ENCODE data around the gene ELOB.
"Not testable (repeated sequence)": the region's sequence is repeated elsewhere in the genome, so short reads cannot be mapped to it uniquely, and the experiment has no call there.

Gene ELOB

DNA sequence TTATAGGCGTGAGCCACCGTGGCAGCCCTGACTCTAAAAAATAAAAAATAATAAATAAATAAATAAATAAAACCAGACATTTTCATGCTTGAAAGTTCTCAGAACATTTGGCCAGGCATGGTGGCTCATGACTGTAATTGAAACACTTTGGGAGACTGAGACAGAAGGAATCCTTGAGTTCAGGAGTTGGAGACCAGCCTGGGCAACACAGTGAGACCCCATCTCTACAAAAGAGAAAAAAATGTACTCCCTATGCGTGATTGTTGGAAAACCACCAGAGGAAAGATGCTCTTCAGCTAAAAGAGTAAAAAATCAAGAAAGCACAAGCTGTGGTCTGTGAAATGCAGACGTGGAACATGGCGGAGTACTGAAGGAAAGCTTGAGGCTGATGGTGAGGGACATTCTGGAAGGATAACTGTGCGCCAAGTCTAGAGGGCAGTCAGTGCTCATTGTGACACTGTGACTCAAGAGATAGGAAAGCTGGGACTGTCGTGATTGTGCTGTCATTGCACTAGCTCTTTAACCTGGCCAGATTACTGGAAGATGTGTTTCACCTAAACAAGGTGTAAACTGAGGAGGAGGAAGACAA, 52.9 kb downstream of the ELOB start:
- Histone ChIP-seq H3K36me3 (ENCODE audit: insufficient read depth) (no peaks in the 10 kb centered on the region), H3K9ac (no peak overlapping the region), H3K4me2 (no peak overlapping the region), H4K20me1 (ENCODE audit: insufficient read depth) (no peaks in the 10 kb centered on the region), H2AFZ (ENCODE audit: low read depth) (no peak overlapping the region), H3K27ac (no peak overlapping the region), H3K27me3 (ENCODE audit: insufficient read depth, low read depth) (peaks cover 13% of the 10 kb centered on the region; the same call in 1 of the 2 replicates), H3K4me1 (ENCODE audit: low read depth, poor library complexity, severe bottlenecking) (peaks cover 7% of the 10 kb centered on the region), H3K4me3 (IDR thresholded peaks at IDR 0.05; ENCODE audit: insufficient read depth, low read depth, low read length) (no peak overlapping the region), H3K79me2 (ENCODE audit: insufficient read depth, low read depth) (no peaks in the 10 kb centered on the region)
- TF ChIP-seq CTCF (conservative IDR thresholded peaks at IDR 0.05; ENCODE audit: low read depth, low read length): no peak

DNA sequence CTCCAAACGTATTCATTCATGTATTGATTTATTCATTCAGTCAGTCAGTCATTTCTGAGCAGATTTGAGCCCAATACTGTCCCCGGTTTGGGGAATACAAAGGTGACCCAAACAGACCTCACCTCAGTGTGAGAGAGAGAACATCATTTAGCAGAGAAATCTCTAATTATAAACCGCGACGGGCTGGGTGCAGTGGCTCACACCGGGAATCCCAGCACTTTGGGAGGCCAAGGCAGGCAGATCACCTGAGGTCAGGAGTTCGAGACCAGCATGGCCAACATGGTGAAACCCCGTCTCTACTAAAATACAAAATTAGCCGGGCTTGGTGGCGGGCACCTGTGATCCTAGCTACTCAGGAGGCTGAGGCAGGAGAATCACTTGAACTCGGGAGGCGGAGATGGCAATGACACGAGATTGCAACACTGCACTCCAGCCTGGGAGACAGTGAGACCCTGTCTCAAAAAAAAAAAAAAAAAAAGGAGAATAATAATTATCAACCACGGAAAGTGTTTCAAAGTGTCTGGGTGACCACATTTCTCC, 55.4 kb downstream of the ELOB start:
- not testable (repeated sequence) for H3K36me3 ChIP-seq (ENCODE audit: insufficient read depth); H3K4me1 ChIP-seq (ENCODE audit: low read depth, poor library complexity, severe bottlenecking); H3K27ac ChIP-seq; H4K20me1 ChIP-seq (ENCODE audit: insufficient read depth); H3K4me3 ChIP-seq (IDR thresholded peaks at IDR 0.05; ENCODE audit: insufficient read depth, low read depth, low read length); H3K79me2 ChIP-seq (ENCODE audit: insufficient read depth, low read depth)
- Histone ChIP-seq H2AFZ (ENCODE audit: low read depth) (peak overlapping the region; percentile 91), H3K4me2 (peak overlapping the region; percentile 87), H3K9ac (peak overlapping the region; percentile 66; the same call in 1 of the 2 replicates), H3K27me3 (ENCODE audit: insufficient read depth, low read depth) (peaks cover 18% of the 10 kb centered on the region; the same call in 1 of the 2 replicates)
